WTC11 (cell line): ENCODE measurements around the gene ACO1. TPM values are rescaled to one million over a fixed set of nuclear protein-coding genes. Genes with fewer than 3 reads are reported as not detected.

ENCODE experiments used
- ATAC-seq: fragments of 200-7000 bp; cut with Tn5 transposase; 2 replicates; pipeline ENCODE4 v1.10.0; 2021; ENCODE audit warnings: mild to moderate bottlenecking, moderate library complexity
- CTCF ChIA-PET: fragments of 300-600 bp; sonication (Branson Sonifier 250); formaldehyde crosslinking; loops from one replicate; lab custom pipeline; 2021; ENCODE audit warnings: antibody characterized with exemption; lab: Charles Lee
- POLR2A ChIA-PET: fragments of 350-600 bp; sonication (Branson Sonifier 250); formaldehyde crosslinking; loops from one replicate; lab custom pipeline; 2021; ENCODE audit warnings: antibody characterized with exemption; lab: Charles Lee
- DNase-seq: peaks from one replicate; pipeline ENCODE4 v3.0.0; 2021; ENCODE audit warnings: low spot score
- H3K27ac Mint-ChIP-seq: 2 replicates; pipeline ENCODE4 v1.8.0; 2021; ENCODE audit warnings: mixed read lengths
- H3K27me3 Mint-ChIP-seq: 2 replicates; pipeline ENCODE4 v1.8.0; 2021; ENCODE audit warnings: low read depth, mild to moderate bottlenecking, moderate library complexity, mixed read lengths
- H3K36me3 Mint-ChIP-seq: 2 replicates; pipeline ENCODE4 v1.8.0; 2021; ENCODE audit warnings: mixed read lengths
- H3K4me1 Mint-ChIP-seq: 2 replicates; pipeline ENCODE4 v1.8.0; 2022; ENCODE audit warnings: mixed read lengths
- H3K4me3 Mint-ChIP-seq: 2 replicates; pipeline ENCODE4 v1.8.0; 2021; ENCODE audit warnings: mild to moderate bottlenecking, moderate library complexity, mixed read lengths
- H3K9me3 Mint-ChIP-seq: 2 replicates; pipeline ENCODE4 v1.8.0; 2021; ENCODE audit warnings: mixed read lengths
- ELF4 ChIP-seq: sonication (generic); formaldehyde crosslinking; IDR thresholded peaks from 2 replicates; pipeline ENCODE4 v1.8.1; 2022; ENCODE audit warnings: low read depth, mild to moderate bottlenecking, moderate library complexity, missing genetic modification reagents
- FOXJ3 ChIP-seq: sonication (generic); formaldehyde crosslinking; IDR thresholded peaks from 2 replicates; pipeline ENCODE4 v1.9.0; 2021; ENCODE audit warnings: missing genetic modification reagents, mild to moderate bottlenecking, borderline replicate concordance
- GABPB1 ChIP-seq: sonication (generic); formaldehyde crosslinking; IDR thresholded peaks from 2 replicates; pipeline ENCODE4 v1.8.1; 2023; ENCODE audit warnings: mild to moderate bottlenecking, missing genetic modification reagents
- HMGA2 ChIP-seq: fragments of 250-450 bp; sonication (Bioruptor Pico); IDR thresholded peaks from 2 replicates; pipeline ENCODE4 v1.4.0; 2021; ENCODE audit warnings: mild to moderate bottlenecking, moderate library complexity
- NFATC4 ChIP-seq: fragments of 250-450 bp; sonication (Bioruptor Pico); IDR thresholded peaks from 2 replicates; pipeline ENCODE4 v1.9.0; 2021; ENCODE audit warnings: mild to moderate bottlenecking
- PRRX2 ChIP-seq: fragments of 250-450 bp; sonication (Bioruptor Pico); IDR thresholded peaks from 2 replicates; pipeline ENCODE4 v1.8.0; 2021; ENCODE audit warnings: mild to moderate bottlenecking
- SP1 ChIP-seq: sonication (generic); formaldehyde crosslinking; conservative IDR thresholded peaks from 2 replicates; pipeline ENCODE4 v1.8.1; 2022; ENCODE audit warnings: missing genetic modification reagents
- ZNF423 ChIP-seq: fragments of 250-450 bp; sonication (Bioruptor Pico); IDR thresholded peaks from 2 replicates; pipeline ENCODE4 v2.1.2; 2022; ENCODE audit warnings: mild to moderate bottlenecking, moderate library complexity
- total RNA-seq: library from RNA; stranded (reverse); gene quantifications from 3 replicates; pipeline ENCODE4 v1.2.3, GENCODE V29; 2021
- TF ChIP-seq, protein P1 (sequence below): sonication (generic); formaldehyde crosslinking; IDR thresholded peaks from 2 replicates; pipeline ENCODE4 v1.8.1; 2023; ENCODE audit warnings: mild to moderate bottlenecking, moderate library complexity, missing genetic modification reagents
- TF ChIP-seq, protein P2 (sequence below): sonication (generic); formaldehyde crosslinking; IDR thresholded peaks from 2 replicates; pipeline ENCODE4 v1.8.1; 2022; ENCODE audit warnings: low read depth, missing genetic modification reagents, borderline replicate concordance
- TF ChIP-seq, protein P3 (sequence below): sonication (generic); formaldehyde crosslinking; IDR thresholded peaks from 2 replicates; pipeline ENCODE4 v1.8.0; 2022; ENCODE audit warnings: mild to moderate bottlenecking, missing genetic modification reagents
- TF ChIP-seq, protein P4 (sequence below): fragments of 250-450 bp; sonication (Bioruptor Pico); IDR thresholded peaks from 2 replicates; pipeline ENCODE4 v1.9.0; 2021; ENCODE audit warnings: mild to moderate bottlenecking
- TF ChIP-seq, protein P5 (sequence below): fragments of 250-450 bp; sonication (Bioruptor Pico); IDR thresholded peaks from 2 replicates; pipeline ENCODE4 v1.9.0; 2021; ENCODE audit warnings: mild to moderate bottlenecking, borderline replicate concordance

Gene ACO1
- total RNA-seq, 1 experiment from 2014 or later = 40.2 TPM

DNA sequence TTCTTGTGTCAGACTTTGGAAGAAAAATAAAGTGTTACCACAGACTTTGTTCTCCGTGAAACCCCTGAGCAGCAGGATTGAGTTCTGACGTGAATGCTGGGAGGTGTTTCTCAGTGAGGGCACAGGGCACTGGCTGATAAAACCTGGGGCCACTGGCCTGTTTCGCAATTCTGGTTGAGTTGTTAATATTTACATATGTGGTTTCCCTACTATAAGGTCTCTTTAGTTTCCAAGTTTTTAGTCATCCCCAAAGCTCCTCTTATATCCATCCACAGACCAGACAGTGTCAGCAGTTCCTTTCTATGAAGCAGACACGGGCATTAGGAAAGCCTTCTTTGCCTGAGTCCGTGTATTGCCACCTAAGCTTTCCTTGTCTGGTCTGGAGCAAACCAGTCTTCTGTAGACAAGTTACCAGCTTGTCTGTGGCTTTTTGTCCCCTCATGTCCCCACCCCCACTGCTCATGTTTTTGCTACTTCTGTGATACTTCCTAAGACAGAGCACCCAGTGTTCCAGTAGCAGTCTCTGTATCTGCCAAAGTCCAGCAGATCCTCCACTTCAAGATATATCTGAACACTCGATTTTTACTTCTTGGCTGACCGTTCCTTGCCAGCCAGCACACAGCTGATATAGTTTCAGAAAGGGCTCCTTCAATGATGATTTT lies 42.0 kb downstream of the ACO1 start:
- POLR2A ChIA-PET = no interaction called here
- no peak overlapping the region for H3K4me3 Mint-ChIP-seq
- peaks cover 25% of the 10 kb centered on the region for H3K36me3 Mint-ChIP-seq
- H3K9me3 Mint-ChIP-seq = no peaks in the 10 kb centered on the region
- CTCF ChIA-PET = interaction anchor here (2.6 kb wide), 1 partner anchor 48 kb away, joined by 10 read pairs; no protein-coding TSS in a partner anchor
- no peaks in the 10 kb centered on the region for H3K4me1 Mint-ChIP-seq
- H3K27ac Mint-ChIP-seq = no peak overlapping the region
- TF ChIP-seq GABPB1 (peak; percentile 59; the same call in 1 of the 2 replicates), ELF4 (CRISPR knock-in tag) (no peak)
- DNase-seq (no peak), ATAC-seq (no peak)
- H3K27me3 Mint-ChIP-seq = no peaks in the 10 kb centered on the region

DNA sequence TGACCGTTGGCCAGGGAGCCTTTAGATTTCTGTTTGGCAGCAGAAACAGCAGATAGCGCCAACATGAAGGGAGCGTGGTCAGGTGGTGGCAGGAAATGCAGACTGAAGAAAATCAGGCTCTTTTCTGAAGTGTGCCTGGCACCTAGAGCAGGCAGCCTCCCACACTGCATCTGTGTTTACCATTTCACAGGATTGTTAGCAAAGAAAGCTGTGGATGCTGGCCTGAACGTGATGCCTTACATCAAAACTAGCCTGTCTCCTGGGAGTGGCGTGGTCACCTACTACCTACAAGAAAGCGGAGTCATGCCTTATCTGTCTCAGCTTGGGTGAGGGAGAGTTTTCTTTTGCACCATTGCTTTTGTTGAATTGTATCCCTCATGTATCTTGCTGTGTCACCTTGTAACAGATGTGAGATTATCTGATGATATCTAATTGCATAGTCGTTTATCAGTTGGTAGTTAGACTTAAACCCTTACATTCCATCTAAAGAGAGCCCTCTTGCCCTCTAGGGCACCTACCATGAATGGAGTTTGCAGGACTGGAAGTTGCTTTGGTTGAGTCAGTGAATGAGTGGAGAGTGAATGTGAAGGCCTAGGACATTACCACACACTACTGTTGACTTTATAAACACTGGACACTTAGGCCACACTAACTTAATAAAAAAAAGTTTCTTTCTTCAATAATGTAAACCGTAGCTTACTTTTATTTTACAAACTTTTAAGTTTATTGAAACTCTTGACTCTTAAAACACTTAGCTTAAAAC lies 42.8 kb downstream of the ACO1 start:
- H3K9me3 Mint-ChIP-seq = no peaks in the 10 kb centered on the region
- H3K4me1 Mint-ChIP-seq = no peaks in the 10 kb centered on the region

DNA sequence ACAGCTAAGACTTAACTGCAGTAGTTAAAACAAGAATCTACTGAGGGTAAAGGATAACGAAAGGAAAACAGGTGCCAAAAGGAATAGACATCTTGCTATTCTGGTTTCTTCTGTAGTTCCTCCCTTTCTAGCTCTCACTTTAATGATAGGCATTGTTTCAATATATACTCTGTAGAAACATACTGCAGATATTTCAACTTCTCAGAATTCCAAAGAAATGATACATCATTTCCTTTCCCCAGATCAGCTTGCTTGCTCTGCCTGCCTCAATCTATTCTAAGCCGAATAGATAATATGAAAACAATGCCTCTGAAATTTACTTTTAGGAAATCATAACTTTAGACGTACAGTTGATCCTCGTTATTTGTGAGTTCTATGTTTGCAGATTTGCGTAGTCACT lies 46.3 kb downstream of the ACO1 start:
- Mint-ChIP-seq H3K27ac (no peak overlapping the region), H3K4me1 (no peaks in the 10 kb centered on the region), H3K27me3 (no peaks in the 10 kb centered on the region), H3K4me3 (no peak overlapping the region), H3K9me3 (no peaks in the 10 kb centered on the region), H3K36me3 (peaks cover 21% of the 10 kb centered on the region)
- TF ChIP-seq, protein P1, sequence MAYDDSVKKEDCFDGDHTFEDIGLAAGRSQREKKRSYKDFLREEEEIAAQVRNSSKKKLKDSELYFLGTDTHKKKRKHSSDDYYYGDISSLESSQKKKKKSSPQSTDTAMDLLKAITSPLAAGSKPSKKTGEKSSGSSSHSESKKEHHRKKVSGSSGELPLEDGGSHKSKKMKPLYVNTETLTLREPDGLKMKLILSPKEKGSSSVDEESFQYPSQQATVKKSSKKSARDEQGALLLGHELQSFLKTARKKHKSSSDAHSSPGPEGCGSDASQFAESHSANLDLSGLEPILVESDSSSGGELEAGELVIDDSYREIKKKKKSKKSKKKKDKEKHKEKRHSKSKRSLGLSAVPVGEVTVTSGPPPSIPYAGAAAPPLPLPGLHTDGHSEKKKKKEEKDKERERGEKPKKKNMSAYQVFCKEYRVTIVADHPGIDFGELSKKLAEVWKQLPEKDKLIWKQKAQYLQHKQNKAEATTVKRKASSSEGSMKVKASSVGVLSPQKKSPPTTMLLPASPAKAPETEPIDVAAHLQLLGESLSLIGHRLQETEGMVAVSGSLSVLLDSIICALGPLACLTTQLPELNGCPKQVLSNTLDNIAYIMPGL = no peak
- TF ChIP-seq SP1 (CRISPR knock-in tag) (no peak), FOXJ3 (CRISPR knock-in tag) (no peak), ZNF423 (no peak), HMGA2 (CRISPR knock-in tag) (no peak), PRRX2 (no peak), NFATC4 (no peak)
- TF ChIP-seq, protein P2, sequence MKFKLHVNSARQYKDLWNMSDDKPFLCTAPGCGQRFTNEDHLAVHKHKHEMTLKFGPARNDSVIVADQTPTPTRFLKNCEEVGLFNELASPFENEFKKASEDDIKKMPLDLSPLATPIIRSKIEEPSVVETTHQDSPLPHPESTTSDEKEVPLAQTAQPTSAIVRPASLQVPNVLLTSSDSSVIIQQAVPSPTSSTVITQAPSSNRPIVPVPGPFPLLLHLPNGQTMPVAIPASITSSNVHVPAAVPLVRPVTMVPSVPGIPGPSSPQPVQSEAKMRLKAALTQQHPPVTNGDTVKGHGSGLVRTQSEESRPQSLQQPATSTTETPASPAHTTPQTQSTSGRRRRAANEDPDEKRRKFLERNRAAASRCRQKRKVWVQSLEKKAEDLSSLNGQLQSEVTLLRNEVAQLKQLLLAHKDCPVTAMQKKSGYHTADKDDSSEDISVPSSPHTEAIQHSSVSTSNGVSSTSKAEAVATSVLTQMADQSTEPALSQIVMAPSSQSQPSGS (CRISPR knock-in tag) = no peak
- TF ChIP-seq, protein P3, sequence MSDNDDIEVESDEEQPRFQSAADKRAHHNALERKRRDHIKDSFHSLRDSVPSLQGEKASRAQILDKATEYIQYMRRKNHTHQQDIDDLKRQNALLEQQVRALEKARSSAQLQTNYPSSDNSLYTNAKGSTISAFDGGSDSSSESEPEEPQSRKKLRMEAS (CRISPR knock-in tag) = no peak
- TF ChIP-seq, protein P4, sequence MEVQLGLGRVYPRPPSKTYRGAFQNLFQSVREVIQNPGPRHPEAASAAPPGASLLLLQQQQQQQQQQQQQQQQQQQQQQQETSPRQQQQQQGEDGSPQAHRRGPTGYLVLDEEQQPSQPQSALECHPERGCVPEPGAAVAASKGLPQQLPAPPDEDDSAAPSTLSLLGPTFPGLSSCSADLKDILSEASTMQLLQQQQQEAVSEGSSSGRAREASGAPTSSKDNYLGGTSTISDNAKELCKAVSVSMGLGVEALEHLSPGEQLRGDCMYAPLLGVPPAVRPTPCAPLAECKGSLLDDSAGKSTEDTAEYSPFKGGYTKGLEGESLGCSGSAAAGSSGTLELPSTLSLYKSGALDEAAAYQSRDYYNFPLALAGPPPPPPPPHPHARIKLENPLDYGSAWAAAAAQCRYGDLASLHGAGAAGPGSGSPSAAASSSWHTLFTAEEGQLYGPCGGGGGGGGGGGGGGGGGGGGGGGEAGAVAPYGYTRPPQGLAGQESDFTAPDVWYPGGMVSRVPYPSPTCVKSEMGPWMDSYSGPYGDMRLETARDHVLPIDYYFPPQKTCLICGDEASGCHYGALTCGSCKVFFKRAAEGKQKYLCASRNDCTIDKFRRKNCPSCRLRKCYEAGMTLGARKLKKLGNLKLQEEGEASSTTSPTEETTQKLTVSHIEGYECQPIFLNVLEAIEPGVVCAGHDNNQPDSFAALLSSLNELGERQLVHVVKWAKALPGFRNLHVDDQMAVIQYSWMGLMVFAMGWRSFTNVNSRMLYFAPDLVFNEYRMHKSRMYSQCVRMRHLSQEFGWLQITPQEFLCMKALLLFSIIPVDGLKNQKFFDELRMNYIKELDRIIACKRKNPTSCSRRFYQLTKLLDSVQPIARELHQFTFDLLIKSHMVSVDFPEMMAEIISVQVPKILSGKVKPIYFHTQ (CRISPR knock-in tag) = no peak
- DNase-seq (no peak), ATAC-seq (no peak)
- POLR2A ChIA-PET = no interaction called here
- CTCF ChIA-PET = interaction anchor here (4.3 kb wide), 1 partner anchor 52 kb away, joined by 56 read pairs; no protein-coding TSS in a partner anchor

More for the DNA sequence above, 42.8 kb downstream of the ACO1 start:
- peaks cover 20% of the 10 kb centered on the region for H3K36me3 Mint-ChIP-seq
- no peak for ATAC-seq
- ChIA-PET POLR2A (no interaction called here), CTCF (interaction anchor here (1.2 to 2.6 kb wide), 2 partner anchors 48 to 175 kb away, joined by 3 to 10 read pairs; no protein-coding TSS in a partner anchor)
- H3K27ac Mint-ChIP-seq = 0 out of 2 replicates have a peak overlapping the region, but pooled peaks have one; percentile 67
- H3K4me3 Mint-ChIP-seq = no peak overlapping the region
- TF ChIP-seq, protein P5, sequence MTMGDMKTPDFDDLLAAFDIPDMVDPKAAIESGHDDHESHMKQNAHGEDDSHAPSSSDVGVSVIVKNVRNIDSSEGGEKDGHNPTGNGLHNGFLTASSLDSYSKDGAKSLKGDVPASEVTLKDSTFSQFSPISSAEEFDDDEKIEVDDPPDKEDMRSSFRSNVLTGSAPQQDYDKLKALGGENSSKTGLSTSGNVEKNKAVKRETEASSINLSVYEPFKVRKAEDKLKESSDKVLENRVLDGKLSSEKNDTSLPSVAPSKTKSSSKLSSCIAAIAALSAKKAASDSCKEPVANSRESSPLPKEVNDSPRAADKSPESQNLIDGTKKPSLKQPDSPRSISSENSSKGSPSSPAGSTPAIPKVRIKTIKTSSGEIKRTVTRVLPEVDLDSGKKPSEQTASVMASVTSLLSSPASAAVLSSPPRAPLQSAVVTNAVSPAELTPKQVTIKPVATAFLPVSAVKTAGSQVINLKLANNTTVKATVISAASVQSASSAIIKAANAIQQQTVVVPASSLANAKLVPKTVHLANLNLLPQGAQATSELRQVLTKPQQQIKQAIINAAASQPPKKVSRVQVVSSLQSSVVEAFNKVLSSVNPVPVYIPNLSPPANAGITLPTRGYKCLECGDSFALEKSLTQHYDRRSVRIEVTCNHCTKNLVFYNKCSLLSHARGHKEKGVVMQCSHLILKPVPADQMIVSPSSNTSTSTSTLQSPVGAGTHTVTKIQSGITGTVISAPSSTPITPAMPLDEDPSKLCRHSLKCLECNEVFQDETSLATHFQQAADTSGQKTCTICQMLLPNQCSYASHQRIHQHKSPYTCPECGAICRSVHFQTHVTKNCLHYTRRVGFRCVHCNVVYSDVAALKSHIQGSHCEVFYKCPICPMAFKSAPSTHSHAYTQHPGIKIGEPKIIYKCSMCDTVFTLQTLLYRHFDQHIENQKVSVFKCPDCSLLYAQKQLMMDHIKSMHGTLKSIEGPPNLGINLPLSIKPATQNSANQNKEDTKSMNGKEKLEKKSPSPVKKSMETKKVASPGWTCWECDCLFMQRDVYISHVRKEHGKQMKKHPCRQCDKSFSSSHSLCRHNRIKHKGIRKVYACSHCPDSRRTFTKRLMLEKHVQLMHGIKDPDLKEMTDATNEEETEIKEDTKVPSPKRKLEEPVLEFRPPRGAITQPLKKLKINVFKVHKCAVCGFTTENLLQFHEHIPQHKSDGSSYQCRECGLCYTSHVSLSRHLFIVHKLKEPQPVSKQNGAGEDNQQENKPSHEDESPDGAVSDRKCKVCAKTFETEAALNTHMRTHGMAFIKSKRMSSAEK (CRISPR knock-in tag) = no peak
- DNase-seq = no peak
- no peaks in the 10 kb centered on the region for H3K27me3 Mint-ChIP-seq
